LoVo (cell line): Measurements from ENCODE around the gene PQBP1.

Source experiments
- DNase-seq: peaks from one replicate; pipeline ENCODE4 v3.0.0-alpha.2; 2016; ENCODE audit warnings: low spot score

PQBP1 gene

DNA sequence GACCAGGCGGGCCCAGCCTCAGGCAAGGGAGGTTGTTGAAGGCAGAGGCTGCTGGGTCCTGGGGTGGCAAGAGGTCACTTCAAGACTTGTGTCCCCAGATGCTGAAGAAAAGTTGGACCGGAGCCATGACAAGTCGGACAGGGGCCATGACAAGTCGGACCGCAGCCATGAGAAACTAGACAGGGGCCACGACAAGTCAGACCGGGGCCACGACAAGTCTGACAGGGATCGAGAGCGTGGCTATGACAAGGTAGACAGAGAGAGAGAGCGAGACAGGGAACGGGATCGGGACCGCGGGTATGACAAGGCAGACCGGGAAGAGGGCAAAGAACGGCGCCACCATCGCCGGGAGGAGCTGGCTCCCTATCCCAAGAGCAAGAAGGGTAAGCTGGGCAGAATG is 4.4 kb downstream of the PQBP1 start:
- no peak for DNase-seq

DNA sequence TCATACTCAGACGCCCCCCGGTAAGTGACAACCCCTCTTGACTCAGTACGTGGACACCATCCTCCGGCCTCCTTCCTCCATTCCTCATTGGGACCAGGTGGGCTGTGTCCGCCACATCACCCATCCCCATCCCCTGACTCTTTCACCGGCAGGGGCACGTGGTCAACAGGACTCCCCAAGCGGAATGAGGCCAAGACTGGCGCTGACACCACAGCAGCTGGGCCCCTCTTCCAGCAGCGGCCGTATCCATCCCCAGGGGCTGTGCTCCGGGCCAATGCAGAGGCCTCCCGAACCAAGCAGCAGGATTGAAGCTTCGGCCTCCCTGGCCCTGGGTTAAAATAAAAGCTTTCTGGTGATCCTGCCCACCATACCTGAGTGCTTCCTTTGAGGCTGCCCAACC is 5.0 kb downstream of the PQBP1 start:
- no peak for DNase-seq

DNA sequence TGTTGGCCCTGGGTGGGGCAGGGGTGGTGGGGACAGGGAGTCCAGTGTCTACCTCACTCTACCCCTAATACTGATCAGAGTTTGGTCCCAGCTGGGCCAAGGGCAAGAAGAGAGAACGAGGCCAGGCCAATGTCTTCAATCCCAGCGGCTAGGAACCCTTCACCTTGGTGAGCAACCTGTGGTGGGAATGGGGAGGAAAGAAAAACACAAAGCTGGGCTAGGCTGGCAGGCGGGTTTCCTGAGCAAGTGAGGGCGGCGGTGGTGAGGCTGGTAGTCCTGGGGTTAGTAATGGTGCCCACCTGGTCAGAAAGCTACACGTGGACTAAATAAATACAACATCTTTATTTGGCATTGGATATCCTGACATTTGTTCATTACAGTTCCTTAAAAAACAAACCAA is 5.6 kb downstream of the PQBP1 start:
- DNase-seq = no peak

DNA sequence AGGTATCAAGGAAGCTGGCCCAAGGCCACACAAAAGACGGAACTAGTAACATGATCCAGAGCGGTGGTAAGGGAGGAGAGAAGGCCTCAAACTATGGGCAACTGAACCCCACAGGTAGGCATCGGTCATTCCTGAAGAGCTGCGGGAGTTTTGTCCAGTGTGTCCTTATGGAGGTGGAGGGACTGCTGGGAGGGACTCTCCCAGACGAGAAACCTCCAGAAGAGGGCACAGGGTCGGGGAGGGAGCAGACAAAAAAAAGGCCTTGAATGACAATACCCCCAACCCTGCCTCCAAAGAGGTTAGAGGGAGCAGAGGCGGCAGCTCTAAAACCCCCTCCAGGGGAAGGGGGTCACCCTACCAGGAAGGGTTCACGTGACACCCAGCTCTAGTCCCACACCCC is 6.5 kb downstream of the PQBP1 start:
- no peak for DNase-seq

DNA sequence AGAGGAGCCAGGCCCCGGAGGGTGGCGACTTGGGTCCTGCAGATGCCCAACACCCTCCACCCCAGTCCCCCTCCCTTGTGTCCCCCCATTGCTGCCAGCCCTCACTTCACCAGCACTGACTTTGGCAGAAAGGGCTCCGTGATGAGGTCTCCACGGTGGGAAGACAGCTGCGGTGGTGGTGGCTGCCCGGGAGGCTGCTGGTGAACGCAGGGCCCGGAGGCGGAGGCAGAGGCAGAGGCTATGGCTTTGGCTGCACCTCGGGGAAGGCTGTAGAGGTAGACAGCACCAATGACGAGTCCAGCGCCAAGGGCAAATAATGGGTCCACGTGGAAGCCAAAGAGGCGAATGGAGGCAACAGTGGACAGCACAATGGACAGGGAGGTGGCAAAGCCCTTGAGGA is 6.9 kb downstream of the PQBP1 start:
- DNase-seq = no peak

DNA sequence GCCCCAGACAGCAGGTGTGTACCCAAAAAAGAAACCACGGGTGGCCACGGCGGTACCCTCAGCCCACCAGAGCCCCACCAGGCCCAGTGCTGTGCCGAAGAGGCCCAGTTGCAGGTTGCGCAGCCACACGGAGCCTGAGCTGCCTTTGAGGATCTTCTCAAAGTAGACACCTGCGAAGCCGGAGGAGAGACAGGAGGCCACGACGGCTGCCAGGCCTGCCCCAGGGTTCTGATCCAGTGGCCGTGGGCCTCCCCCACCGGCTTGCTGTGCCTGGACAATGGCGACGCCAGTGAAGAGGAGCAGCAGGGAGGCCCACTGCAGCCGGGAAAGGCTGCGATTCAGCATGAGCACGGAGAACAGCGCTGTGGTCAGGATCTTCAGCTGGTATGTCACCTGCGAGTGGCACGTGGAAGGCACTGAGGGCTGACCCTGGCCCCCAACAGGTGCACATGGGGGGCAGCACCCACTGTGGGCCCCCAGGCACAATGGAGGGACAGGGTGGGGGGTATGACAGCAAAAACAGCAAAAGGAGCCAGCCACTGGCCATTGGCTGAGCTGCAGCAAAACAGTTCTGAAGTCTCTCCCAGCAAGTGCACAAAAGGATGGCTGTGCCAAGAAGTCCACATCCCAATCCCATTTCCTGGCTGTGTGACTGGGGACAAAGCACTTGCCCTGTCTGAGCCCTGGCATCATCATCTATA is 7.5 kb downstream of the PQBP1 start:
- no peak for DNase-seq

DNA sequence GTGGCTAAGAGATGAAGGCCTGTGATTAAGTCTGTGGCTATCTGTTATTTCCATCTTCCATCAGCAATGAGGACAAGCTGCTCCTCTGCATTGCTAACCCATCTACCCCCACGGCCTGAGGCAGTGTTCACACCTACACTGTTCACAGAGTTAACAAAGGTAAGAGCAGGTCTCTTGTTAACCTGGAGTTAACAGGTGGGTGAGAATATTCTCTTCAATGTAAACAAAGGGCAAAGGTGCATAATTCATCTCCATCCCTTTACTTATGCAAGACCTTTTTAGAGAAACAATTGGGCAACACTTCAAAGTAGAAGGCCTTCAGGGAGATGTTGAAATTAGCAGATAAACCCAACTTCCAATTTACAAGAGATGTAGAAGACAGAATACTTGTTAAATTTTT is 10.9 kb downstream of the PQBP1 start:
- DNase-seq = no peak

DNA sequence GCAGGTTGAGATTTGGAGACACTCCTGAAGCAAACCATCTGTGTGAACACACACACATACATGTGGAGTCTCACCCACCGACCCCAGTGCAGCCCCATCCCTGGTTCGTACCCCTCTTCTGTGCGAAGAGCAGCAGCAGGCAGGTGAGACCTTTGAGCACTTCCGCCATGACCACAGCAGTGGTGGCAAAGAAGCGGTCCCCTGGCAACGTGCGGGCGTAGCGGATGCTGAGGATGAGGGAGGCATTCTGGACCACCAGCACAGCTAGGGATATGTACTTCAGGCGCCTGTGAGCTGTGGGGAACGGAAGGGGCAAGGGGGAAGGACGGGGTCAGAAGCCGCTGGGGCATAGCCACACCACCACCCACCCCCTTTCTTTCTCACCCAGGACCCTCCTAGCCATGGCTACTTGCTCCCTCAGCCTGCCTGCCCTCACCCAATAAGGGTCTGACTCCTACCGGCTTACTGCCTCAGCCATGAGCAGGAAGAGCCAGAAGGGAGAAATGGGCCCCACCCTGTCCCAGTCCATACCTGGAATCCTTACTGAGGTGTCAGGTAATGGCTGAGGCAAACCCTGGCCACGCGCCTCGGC is 12.1 kb downstream of the PQBP1 start:
- no peak for DNase-seq

DNA sequence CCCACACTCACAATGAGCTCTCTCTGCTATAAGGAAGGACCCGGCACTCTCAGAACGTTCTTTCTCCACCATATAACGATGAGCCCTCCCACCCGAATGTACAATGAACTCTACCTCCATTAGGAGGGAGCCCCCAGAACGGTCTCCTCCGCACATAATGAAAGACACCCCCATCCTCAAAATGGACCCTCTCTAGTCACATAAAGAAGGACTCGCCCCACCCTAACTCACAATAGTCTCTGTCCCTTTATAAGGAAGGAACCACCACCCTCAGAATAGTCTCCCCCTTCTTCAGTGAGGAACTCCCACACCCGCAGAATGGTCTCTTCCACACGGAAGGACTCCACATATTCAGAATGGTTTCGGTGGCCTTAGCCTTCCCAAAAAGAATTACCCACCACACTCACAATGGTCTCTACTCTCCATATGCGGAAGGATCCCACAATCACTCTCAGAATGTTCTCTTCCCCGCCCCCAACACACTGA is 13.2 kb downstream of the PQBP1 start:
- DNase-seq = no peak

DNA sequence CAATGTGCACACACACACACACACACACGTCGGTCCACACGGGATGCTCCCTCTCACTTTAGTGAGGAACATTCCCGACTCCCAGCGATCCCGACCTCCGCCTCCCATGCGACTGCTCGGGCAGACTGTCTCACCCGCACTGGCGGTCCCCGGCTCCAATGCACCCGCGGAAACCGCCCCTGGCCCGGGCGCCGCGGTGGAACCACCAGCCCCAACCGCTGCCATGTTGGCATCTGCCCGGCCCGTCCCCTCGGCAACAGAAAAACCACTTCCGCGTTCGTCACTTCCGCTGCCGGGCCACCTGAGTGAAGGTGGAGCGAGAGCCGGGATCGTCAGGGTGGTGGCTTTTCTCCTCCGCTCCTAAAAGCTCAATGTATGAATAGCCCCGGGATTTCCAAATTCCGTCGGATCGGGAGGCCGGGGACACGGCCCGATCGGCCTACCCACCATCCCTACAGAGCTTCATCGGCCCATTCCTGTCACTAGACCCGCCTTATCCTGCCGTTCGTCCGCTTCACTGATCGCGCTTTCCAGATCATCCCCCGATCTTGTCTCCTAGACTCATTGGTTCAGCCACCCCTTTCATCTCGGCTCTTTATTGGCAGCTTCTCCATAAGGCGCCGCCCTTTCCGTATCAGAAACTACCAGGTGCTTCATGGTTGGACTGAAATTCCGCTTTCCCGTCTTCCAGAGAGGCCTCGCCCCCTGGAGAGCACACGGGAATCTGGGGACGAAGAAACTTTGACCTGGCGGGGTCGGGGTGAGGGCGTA is 13.9 kb downstream of the PQBP1 start, which contains the start of gene SLC35A2:
TSS of gene SLC35A2 (minus strand) at position 235 of the 771 bp plus-strand sequence. CDS start at position 225, 10 bp downstream.
- peak; percentile 77 for DNase-seq

DNA sequence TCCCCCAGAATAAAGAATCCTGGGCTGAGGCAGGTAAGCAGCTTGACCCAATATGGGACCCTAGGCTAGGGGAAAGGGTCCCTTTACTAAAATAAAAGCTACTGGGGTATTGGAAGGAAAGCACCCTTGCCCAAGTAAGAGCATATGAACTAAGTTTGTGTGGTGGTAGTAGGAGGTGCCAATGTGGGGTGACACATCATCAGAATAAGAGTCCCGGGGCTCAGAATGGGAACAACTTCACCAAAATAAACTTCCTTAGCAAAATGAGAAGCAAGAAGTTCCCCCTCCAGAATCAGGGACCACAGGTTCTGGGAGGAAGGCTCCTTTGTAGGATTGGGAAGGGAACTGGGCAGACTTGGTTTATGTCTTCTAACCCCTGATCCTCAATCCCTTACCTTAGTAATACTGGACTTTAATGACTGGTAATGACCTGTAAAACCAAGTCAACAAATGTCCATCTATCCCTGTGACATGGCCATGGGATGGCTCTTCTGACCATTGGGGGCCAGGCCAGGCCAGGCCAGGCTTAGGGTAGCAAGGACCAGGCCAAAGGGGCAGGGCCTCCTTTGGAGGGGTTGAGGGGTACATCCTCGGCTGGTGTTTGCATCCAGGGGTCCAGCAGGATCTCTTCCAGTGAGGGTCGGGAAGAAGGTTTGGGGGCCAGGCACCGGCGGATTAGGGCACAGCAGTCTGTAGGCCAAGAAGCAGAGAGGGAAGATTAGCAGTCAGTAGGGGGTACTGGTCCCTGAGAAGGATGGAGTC is 16.1 kb downstream of the PQBP1 start:
- DNase-seq = no peak

DNA sequence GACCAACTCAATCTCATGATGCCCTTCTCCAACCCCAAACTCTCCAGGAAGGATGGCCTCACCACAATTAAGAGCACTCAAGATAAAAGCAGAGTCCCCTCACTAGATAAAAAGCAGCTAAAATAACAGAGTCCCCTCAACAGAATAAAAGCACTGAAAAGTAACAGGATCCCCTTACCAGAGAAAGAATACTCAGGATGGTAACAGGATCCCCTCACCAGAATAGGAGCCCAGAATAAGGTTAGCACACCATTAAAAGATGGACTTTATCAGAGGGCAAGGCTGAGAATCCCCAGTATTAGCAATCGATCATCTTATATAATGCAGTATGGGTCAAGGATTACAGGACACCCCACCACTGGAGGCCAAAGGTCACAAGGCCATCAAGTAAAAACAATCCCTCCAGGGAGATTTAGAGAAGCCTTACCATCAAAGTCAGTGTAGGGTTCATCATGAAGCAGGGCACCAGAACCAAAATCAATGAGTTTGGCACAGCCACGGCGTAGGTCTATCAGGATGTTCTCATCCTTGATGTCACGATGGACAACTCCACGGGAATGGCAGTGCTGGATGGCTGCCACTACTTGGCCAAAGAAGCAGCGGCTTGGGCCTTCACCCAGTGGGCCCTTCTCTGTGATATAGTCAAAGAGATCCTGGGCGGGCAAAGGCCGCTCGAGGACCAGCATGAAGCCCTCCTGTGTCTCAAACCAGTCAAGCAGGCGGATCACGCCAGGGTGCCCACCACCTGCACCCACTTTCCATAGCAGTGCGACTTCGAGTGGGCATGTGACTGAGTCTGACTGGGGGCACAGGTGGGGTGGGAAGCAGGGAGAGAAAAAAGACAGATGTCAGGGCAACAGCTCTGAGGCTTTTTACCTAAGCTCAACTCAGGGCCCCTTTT is 17.1 kb downstream of the PQBP1 start:
- DNase-seq = no peak

DNA sequence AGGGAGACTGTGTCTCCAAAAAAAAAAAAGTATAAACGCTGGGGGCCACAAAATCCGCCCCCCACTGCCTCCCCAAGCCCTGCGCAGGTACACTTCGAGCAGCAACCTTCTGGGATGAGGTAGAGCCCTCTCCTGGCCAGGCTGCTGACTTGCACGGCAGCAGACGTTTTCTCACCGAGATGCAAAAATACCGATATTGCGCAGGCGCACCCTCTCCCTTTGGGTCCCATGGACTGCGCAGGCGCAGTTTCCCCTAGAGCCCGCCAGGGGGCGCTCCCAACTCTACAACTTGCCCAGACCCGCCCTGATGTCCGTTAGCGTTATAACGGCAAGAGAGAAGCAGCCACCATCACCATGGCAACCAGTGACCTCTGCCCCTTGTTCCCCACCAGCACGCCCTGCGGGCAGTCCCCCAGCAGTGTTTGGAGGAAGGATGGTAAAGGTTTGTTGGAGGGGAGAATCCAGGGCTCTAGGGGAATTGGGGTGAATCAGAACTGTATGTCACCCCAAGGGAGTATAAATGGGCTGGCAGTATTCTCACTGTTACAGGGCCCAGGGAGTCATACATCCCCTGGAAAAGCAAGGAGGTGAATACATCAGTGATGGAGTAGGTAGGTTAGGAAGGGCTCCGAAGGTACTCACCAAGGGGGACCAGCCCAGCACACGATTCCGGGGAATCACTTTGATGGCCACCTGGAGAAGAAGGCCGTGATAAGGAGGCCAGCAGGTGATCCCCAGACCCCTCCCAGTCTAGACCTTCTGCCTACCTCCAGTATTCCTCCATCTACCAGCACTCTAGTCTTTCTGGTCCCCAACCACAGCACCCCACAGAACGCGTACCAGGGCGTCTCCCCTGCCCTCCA is 19.6 kb downstream of the PQBP1 start:
- peak; percentile 84 for DNase-seq

DNA sequence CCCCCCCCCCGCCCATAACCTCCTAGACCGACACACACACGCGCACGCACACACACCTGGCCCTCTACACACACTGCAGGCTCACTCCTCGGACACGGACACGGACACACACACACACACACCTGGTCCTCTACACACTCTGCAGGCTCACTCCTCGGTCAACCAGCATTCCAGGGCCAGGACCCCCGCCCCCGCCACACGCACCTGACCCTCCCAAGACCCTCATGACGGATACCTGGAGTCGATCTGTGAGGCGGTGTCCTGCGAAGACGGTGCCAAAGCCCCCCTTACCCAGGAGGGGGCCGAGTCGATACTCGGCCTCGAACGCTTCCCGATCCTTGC is 20.5 kb downstream of the PQBP1 start:
- DNase-seq = no peak

DNA sequence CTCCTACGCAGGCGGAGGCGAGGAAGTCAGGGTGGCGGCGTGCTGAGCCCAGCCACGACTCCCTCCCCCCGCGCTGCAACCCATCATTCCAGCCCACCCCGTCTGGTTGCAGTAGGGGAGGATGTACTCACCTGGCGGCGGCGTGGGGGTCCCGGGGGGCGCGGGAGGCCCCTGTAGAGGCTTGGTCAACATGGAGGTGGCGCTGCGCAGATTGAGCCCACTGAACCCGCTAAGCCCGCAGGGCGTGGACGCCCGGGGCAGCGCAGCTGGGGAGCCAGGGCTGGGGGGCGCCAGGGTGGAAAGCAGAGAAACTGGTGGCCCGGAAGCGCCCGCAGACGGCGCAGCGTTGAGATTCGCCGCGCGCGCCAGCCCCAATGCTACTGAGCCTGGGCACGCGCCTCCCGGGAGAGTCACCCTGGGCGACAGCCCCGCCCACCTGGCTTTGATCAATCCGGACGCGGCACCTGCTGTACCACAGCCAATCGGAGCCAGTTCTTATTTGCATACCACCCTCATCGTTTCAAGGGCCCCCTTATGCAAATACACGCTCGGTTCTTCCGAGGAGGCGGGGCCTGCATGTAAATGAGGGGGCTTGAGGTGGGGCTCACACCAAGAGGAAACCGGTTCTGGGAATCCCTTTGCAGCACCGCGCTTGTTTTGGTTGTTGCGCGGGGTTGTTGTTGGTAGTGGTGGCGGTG is 21.1 kb downstream of the PQBP1 start, which contains the start of gene PIM2:
TSS of gene PIM2 (minus strand) at position 382 of the 698 bp plus-strand sequence. CDS start at position 192, 190 bp downstream.
- peak; percentile 88 for DNase-seq

DNA sequence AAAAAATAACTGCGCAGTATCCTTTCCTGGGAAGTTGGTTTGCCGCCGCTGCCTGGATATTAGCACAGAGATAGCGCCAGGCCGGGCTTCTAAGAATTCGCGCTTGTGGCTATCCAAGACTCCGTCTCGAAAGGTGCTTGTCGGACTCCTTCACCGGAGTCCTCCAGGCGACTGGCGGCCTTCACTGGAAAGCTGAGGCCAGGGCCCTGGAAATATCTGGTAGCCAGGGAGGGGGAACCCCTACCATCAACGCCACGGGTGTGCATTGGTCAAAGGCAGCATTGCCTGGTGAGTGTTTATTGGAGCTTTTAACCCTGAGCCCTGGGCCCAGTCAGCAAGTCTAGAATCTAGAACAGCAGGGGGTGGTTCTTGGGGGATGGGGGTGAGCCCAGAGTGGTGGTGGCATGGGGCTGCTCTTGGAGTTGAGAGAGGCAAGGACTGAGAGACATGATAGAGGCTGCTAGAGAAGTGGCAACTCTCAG is 21.7 kb downstream of the PQBP1 start:
- no peak for DNase-seq

DNA sequence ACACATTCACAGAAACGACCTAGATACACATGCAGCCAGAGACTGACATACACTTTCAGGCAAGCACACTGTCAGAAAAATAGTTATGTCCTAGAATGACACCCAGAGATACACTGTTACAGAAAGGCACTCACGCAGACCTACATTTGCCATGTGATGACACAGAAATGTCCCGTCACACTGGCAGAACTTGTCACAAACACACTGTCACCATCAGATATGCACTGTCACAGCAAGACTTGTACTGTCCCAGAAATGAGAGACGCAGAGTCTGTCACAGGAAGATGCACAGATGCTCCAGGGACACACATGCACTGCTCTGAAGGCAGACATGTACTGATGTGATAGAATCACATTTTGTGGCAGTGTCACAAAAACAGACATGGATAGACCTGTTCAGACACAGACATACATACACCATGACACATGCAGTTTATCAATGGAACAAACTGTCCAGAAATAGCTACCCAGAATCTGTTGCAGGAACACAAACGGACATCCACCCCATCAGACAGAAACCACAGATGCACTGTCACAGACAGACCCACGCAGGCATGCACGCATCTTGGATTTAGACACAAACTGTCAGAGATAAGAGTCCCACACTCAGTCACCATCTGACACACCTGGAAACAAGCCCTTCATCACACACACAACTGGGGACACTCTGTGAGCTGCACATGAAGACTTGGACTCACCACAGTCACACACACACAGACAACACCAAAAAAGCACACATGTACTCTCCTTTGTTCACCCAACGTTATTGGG is 22.4 kb downstream of the PQBP1 start:
- DNase-seq = no peak

DNA sequence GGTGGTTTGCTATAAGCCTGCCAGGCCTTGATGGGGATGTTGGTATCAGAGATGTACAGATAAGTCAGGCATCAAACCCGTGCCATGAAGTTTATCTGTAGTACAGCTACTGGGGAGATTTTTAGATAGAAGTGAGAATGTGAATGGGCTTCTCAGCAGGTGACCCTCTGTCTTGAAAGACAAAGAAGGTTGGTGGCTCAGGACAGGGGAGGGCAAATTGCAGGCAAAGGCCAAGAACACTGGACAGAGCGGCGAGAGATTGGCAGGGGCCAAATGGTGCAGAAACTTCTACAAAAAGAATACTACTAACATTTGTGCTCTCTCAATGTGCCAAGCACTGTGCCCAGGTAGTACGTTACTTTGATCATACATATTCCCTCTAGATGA is 23.0 kb downstream of the PQBP1 start:
- no peak for DNase-seq

DNA sequence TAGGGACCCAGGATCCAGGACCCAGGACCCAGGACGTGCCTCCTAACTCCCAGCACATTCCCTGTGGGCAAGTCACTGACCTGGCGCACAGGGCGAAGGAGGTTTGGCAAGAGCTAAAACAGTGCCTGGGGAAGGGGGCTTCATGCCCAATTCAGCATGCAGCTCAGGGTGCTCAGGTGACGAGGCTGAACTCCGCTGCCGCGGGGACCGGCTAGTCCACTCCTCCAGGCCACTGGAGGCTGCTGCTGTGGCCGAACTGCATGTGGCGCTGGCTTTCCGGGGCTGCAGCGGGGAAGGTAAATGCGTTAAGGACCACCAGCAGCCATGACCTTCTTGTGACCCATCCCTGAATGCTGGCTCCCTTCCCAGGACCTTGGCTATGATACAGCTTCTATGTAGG is 26.0 kb downstream of the PQBP1 start:
- DNase-seq = no peak
